AG04450 (cell line): ENCODE data around the gene TFCP2L1. TPM values are rescaled to one million over a fixed set of nuclear protein-coding genes. Genes with fewer than 3 reads are reported as not detected.

Experiments used
- CTCF ChIA-PET: fragments of 300-600, 350-600 bp; formaldehyde crosslinking; extraction: SDS; loops from one replicate; lab custom pipeline; 2022; ENCODE audit warnings: antibody characterized with exemption, inconsistent platforms; lab: Charles Lee
- POLR2A ChIA-PET: fragments of 350-600 bp; formaldehyde crosslinking; extraction: SDS; loops from one replicate; lab custom pipeline; 2021; ENCODE audit warnings: antibody characterized with exemption, inconsistent platforms; lab: Yijun Ruan, JAX
- DNase-seq: peaks from one replicate; pipeline ENCODE4 v3.0.0-alpha.2; 2011; ENCODE audit warnings: low read depth, low spot score
- H3K27ac ChIP-seq: one replicate; pipeline ENCODE4 v1.5.1; 2012; ENCODE audit warnings: low read depth, low read length, control low read depth
- H3K27me3 ChIP-seq: one replicate; pipeline ENCODE4 v1.6.0; 2012; ENCODE audit warnings: low read length; ENCODE audit not compliant: control insufficient read depth, insufficient read depth
- H3K4me3 ChIP-seq: 2 replicates; pipeline ENCODE4 v1.5.1; 2011; ENCODE audit warnings: mild to moderate bottlenecking, low read depth, low read length, control low read depth
- H3K9me3 ChIP-seq: 2 replicates; pipeline ENCODE4 v1.5.1; 2012; ENCODE audit warnings: low read length; ENCODE audit not compliant: control insufficient read depth, insufficient read depth
- polyA plus RNA-seq: library from polyadenylated mRNA; depleted of rRNA; stranded (reverse); fragments of >200 nt; gene quantifications from 2 replicates; pipeline ENCODE4 v1.2.3, GENCODE V29; 2011
- TF ChIP-seq, protein P1 (sequence below): IDR thresholded peaks from 2 replicates; pipeline ENCODE4 v1.5.1; 2011; ENCODE audit warnings: low read depth, low read length, control low read depth, inconsistent platforms

Gene TFCP2L1
- polyA plus RNA-seq, 1 experiment, result not detected

DNA sequence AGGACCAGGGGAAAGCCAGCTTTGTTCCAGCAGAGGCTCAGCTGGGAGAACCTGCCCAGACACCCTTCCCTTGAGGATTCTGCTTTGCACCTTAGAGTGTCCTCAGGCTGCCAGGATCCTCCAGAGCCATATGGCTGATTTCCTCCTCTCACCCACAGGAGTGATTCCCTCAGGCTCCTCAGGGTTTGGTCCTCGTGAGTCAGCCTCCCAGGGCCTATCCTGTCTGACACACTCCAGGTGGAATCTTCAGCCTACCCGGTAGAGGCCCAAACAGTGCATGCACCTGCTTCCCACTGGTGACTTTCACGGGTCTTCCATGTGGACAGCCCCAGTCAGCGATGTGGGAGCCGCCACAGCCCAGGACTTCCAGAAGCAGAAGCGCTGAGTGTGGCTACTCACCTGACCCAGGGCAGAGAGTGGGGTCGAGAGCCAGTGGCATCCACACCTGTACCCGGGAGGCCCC is 73.3 kb downstream of the TFCP2L1 start:
- H3K9me3 ChIP-seq, result no peaks in the 10 kb centered on the region; the same call in 1 of the 2 replicates
- ChIA-PET CTCF (no interaction called here), POLR2A (no interaction called here)
- DNase-seq, result no peak
- TF ChIP-seq, protein P1, sequence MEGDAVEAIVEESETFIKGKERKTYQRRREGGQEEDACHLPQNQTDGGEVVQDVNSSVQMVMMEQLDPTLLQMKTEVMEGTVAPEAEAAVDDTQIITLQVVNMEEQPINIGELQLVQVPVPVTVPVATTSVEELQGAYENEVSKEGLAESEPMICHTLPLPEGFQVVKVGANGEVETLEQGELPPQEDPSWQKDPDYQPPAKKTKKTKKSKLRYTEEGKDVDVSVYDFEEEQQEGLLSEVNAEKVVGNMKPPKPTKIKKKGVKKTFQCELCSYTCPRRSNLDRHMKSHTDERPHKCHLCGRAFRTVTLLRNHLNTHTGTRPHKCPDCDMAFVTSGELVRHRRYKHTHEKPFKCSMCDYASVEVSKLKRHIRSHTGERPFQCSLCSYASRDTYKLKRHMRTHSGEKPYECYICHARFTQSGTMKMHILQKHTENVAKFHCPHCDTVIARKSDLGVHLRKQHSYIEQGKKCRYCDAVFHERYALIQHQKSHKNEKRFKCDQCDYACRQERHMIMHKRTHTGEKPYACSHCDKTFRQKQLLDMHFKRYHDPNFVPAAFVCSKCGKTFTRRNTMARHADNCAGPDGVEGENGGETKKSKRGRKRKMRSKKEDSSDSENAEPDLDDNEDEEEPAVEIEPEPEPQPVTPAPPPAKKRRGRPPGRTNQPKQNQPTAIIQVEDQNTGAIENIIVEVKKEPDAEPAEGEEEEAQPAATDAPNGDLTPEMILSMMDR, result no peak
- no peak overlapping the region for H3K4me3 ChIP-seq
- H3K27ac ChIP-seq, result no peak overlapping the region
- H3K27me3 ChIP-seq, result peaks cover 18% of the 10 kb centered on the region

DNA sequence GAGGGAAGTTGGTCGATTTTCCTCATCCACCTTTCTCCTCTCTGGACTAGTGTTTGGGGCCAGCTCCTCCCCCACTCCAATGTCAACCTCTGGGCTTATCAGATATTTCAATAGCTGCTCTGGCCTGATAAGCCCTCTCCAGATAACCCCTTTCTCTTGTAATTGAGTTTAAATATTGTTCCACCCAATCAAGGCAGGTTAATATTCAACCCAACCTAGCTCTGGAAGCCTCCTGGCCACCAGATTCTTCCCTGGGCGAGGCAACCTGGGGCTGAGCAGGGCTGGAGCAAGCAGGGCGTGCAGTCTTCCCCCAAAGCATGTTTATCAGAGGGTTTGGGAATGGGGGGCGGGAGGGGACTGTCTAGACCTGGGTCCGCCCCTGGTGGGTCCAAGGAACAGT is 73.8 kb downstream of the TFCP2L1 start:
- Histone ChIP-seq H3K9me3 (no peaks in the 10 kb centered on the region; the same call in 1 of the 2 replicates), H3K27ac (no peak overlapping the region), H3K4me3 (no peak overlapping the region), H3K27me3 (peaks cover 21% of the 10 kb centered on the region)
- ChIA-PET POLR2A (no interaction called here), CTCF (no interaction called here)
- TF ChIP-seq, protein P1, result no peak
- DNase-seq, result no peak

DNA sequence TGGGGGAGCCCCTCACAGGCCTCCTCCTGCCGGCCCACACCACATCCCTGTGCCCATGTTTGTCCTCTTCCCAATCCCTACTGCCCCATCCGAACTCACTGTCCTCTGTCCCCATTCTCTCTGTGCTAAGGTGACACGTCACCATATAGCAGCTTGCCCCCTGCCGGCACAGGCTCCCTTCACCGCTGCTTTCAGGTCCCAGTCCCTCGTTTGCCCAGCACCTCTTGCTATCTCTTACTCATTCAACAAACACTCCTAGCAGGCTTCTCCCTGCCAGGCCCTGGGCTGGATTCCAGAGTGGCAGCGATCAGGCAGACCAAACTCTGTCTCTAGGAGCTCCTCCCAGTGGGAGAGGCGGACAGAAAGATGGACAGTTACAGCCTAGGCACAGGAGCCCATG is 74.3 kb downstream of the TFCP2L1 start:
- TF ChIP-seq, protein P1, result no peak
- H3K9me3 ChIP-seq, result no peaks in the 10 kb centered on the region; the same call in 1 of the 2 replicates
- no peak for DNase-seq
- no peak overlapping the region for H3K4me3 ChIP-seq
- H3K27ac ChIP-seq, result no peak overlapping the region
- POLR2A ChIA-PET, result no interaction called here
- peaks cover 21% of the 10 kb centered on the region for H3K27me3 ChIP-seq
- CTCF ChIA-PET, result no interaction called here

DNA sequence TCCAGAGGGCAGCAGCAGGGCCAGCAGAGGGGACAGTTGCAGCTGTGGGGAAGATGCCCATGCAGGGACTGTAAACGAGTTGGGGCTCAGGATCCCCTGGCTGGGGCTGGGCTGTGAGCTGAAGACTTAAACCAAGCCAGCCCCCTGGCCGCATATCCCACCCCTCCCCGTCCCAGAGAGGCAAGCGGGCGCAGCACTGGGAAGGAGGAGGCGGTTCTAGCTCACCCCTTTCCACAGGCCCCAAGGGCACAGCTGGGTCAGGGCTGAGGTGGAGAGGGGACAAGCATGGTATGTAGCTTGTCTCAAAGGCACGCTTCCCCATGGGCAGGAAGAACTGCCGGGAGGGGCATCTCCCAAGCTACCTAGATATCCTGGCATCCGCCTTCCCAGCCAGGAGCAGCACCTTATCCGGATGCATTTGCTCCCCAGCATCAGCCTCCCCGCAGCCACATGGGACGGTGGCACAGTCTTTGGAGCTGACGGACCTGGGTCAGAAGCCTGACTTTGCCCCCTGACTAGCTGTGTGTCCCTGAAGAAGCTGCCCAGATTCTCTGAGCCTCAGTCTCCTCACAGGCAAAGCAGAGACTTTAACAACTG is 75.9 kb downstream of the TFCP2L1 start:
- Histone ChIP-seq H3K4me3 (no peak overlapping the region), H3K9me3 (no peaks in the 10 kb centered on the region; the same call in 1 of the 2 replicates), H3K27ac (no peak overlapping the region), H3K27me3 (peaks cover 19% of the 10 kb centered on the region)
- CTCF ChIA-PET, result no interaction called here
- POLR2A ChIA-PET, result no interaction called here
- TF ChIP-seq, protein P1, result no peak
- DNase-seq, result no peak

DNA sequence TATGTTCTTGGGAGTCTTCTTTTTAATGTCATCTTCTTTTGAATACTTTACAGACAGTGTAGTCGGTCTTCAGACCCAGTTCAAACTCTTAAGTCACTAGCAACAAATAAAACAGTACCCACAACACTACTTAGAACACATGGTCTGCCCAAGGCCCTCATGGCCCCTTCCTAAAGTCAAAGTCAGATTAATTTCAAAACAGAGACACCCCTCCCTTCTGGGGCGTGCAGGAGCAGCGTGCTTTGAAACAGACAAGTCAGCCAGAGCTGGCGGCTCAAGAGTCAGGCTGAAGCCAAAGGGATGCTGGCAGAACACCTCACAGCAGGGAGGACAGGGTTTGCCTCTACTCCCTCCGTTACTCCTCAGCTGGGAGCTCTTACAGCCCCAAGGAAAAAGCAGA is 77.5 kb downstream of the TFCP2L1 start:
- DNase-seq, result no peak
- H3K27me3 ChIP-seq, result peaks cover 15% of the 10 kb centered on the region
- TF ChIP-seq, protein P1, result no peak
- POLR2A ChIA-PET, result no interaction called here
- H3K9me3 ChIP-seq, result no peaks in the 10 kb centered on the region; the same call in 1 of the 2 replicates
- CTCF ChIA-PET, result interaction anchor here (0.5 kb wide), 1 partner anchor 1387 kb away, joined by 3 read pairs; no protein-coding TSS in a partner anchor
- no peak overlapping the region for H3K4me3 ChIP-seq
- no peak overlapping the region for H3K27ac ChIP-seq
